Liver (tissue), 9 donors: ENCODE measurements around the gene ANXA7. TPM values are rescaled to one million over a fixed set of nuclear protein-coding genes. Genes with fewer than 3 reads are reported as not detected.

Source experiments
- DNase-seq: peaks from one replicate; pipeline ENCODE4 v3.0.0-alpha.2; 2017; ENCODE audit warnings: low spot score
- H3K27ac ChIP-seq, 2 donors: one replicate each; pipeline ENCODE4 v1.7.0; 2013; ENCODE audit warnings: inconsistent platforms in 2 of 2, low read length in 2 of 2, control low read depth in 1 of 2, low read depth in 1 of 2, mild to moderate bottlenecking in 1 of 2
- H3K27me3 ChIP-seq, 4 donors: one replicate each; pipeline versions ENCODE4 v1.6.1 to v1.7.0; 2013; ENCODE audit warnings: low read length in 3 of 4, inconsistent platforms in 1 of 4, mild to moderate bottlenecking in 1 of 4, moderate library complexity in 1 of 4; ENCODE audit not compliant: control insufficient read depth in 4 of 4, insufficient read depth in 4 of 4
- H3K36me3 ChIP-seq, 4 donors: one replicate each; pipeline versions ENCODE4 v1.6.1 to v1.7.0; 2013; ENCODE audit warnings: low read length in 3 of 4, mild to moderate bottlenecking in 3 of 4, low read depth in 1 of 4, moderate library complexity in 1 of 4; ENCODE audit not compliant: control insufficient read depth in 4 of 4, insufficient read depth in 3 of 4
- H3K4me1 ChIP-seq, 4 donors: one replicate each; pipeline versions ENCODE4 v1.6.1 to v1.7.0; 2013; ENCODE audit warnings: low read length in 3 of 4, mild to moderate bottlenecking in 3 of 4, moderate library complexity in 1 of 4; ENCODE audit not compliant: control insufficient read depth in 4 of 4, insufficient read depth in 4 of 4
- H3K4me3 ChIP-seq, 3 donors: one replicate each; pipeline versions ENCODE4 v1.6.1 to v1.7.0; 2013; ENCODE audit warnings: low read length in 3 of 3, control low read depth in 1 of 3, low read depth in 1 of 3, mild to moderate bottlenecking in 1 of 3
- H3K9ac ChIP-seq, 2 donors: one replicate each; pipeline ENCODE4 v1.7.0; 2013; ENCODE audit warnings: low read length in 2 of 2, mild to moderate bottlenecking in 2 of 2, moderate library complexity in 2 of 2, control low read depth in 1 of 2, low read depth in 1 of 2
- H3K9me3 ChIP-seq, 4 donors: one replicate each; pipeline versions ENCODE4 v1.6.1 to v1.7.0; 2013; ENCODE audit warnings: low read length in 3 of 4; ENCODE audit not compliant: control insufficient read depth in 4 of 4
- EGR1 ChIP-seq, 2 donors: IDR thresholded peaks; 2 replicates each; pipeline ENCODE4 v1.6.1; 2016 to 2018; ENCODE audit warnings: antibody characterized with exemption in 2 of 2, low read depth in 2 of 2
- FOXA1 ChIP-seq: IDR thresholded peaks from 2 replicates; pipeline ENCODE4 v1.6.1; 2016; ENCODE audit warnings: antibody characterized with exemption
- GABPA ChIP-seq, 2 donors: IDR thresholded peaks in 1 of 2; conservative IDR thresholded peaks in 1 of 2; 2 replicates each; pipeline ENCODE4 v1.6.1; 2016; ENCODE audit warnings: antibody characterized with exemption in 2 of 2, mild to moderate bottlenecking in 1 of 2, moderate library complexity in 1 of 2
- HNF4A ChIP-seq, 2 donors: conservative IDR thresholded peaks; 2 replicates each; pipeline ENCODE4 v1.6.1; 2016; ENCODE audit warnings: antibody characterized with exemption in 2 of 2, mild to moderate bottlenecking in 2 of 2
- JUND ChIP-seq, 2 donors: IDR thresholded peaks; 2 replicates each; pipeline ENCODE4 v1.6.1; 2016; ENCODE audit warnings: antibody characterized with exemption in 2 of 2
- NR2F2 ChIP-seq: IDR thresholded peaks from 2 replicates; pipeline ENCODE4 v1.6.1; 2016; ENCODE audit warnings: antibody characterized with exemption
- RAD21 ChIP-seq, 2 donors: IDR thresholded peaks; 2 replicates each; pipeline ENCODE4 v1.6.1; 2016; ENCODE audit warnings: antibody characterized with exemption in 2 of 2, mild to moderate bottlenecking in 2 of 2
- RXRA ChIP-seq, 2 donors: IDR thresholded peaks; 2 replicates each; pipeline ENCODE4 v1.6.1; 2017 to 2018; ENCODE audit warnings: antibody characterized with exemption in 2 of 2, mild to moderate bottlenecking in 1 of 2
- SP1 ChIP-seq: IDR thresholded peaks from 2 replicates; pipeline ENCODE4 v1.6.1; 2018; ENCODE audit warnings: antibody characterized with exemption, mild to moderate bottlenecking
- TAF1 ChIP-seq: conservative IDR thresholded peaks from 2 replicates; pipeline ENCODE4 v1.6.1; 2016; ENCODE audit warnings: antibody characterized with exemption, mild to moderate bottlenecking
- ZBTB33 ChIP-seq: IDR thresholded peaks from 2 replicates; pipeline ENCODE4 v1.6.1; 2016; ENCODE audit warnings: antibody characterized with exemption
- WGBS: extraction: QIAGEN DNeasy Blood & Tissue Kit; methylation state at CpG from one replicate; pipeline ENCODE4 v1.1.7; 2013; 5-methylcytosine and 5-hydroxymethylcytosine counted together
- polyA plus RNA-seq, 2 donors: library from polyadenylated mRNA; stranded (reverse) in 1 of 2; unstranded in 1 of 2; fragments of 200-250 nt in 1 of 2; fragments of >200 nt in 1 of 2; fragmentation: Nextera tagmentation in 1 of 2; extraction: Ambion mirVana in 1 of 2; gene quantifications; one replicate each; pipeline versions ENCODE4 v1.2.1 to v1.2.3, GENCODE V29; 2013 to 2015
- total RNA-seq, 2 donors: library from RNA; depleted of rRNA; stranded (reverse); fragments of >200 nt; gene quantifications; one replicate each; pipeline ENCODE4 v1.2.3, GENCODE V29; 2014
- TF ChIP-seq, protein P1 (sequence below): IDR thresholded peaks from 2 replicates; pipeline ENCODE4 v1.6.1; 2016; ENCODE audit warnings: antibody characterized with exemption
- TF ChIP-seq, protein P2 (sequence below): fragments of 150-350 bp; IDR thresholded peaks from 2 replicates; pipeline ENCODE4 v1.5.1; 2017; ENCODE audit warnings: improper control_type of control experiment, low read depth, low read length; ENCODE audit not compliant: missing input control
- donor health status: healthy.
- donor health status: healthy.
- donor health status: healthy.
- donor health status: healthy.
- donor health status: healthy.

The ANXA7 gene
- total and polyA plus RNA-seq, 4 donors, result 71.6 to 93.4 (median 90.0) TPM

GRCh38 chr10:73444457-73444856 is 30.6 kb upstream of the ANXA7 start:
- Histone ChIP-seq H3K4me1 (no peaks in the 10 kb centered on the region), H3K36me3 (peaks cover 0 to 11% (median 6%) of the 10 kb centered on the region in 4 donors), H3K27me3 (no peaks in the 10 kb centered on the region), H3K9me3 (no peaks in the 10 kb centered on the region), H3K4me3 (no peak overlapping the region), H3K27ac (no peak overlapping the region), H3K9ac (no peak overlapping the region)
- no peak for TF ChIP-seq NR2F2
- no peak for TF ChIP-seq TAF1
- TF ChIP-seq JUND (IDR thresholded peaks at IDR 0.05), result no peak
- no peak for TF ChIP-seq HNF4A (conservative IDR thresholded peaks at IDR 0.05)
- TF ChIP-seq EGR1 (IDR thresholded peaks at IDR 0.05; ENCODE audit: low read depth in 2 of 2), result no peak
- TF ChIP-seq GABPA (IDR thresholded peaks at IDR 0.05 in 1 of 2, conservative IDR thresholded peaks at IDR 0.05 in 1 of 2), result no peak
- TF ChIP-seq, protein P1, sequence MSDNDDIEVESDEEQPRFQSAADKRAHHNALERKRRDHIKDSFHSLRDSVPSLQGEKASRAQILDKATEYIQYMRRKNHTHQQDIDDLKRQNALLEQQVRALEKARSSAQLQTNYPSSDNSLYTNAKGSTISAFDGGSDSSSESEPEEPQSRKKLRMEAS, result no peak
- no peak for TF ChIP-seq RXRA (IDR thresholded peaks at IDR 0.05)
- no peak for TF ChIP-seq ZBTB33
- TF ChIP-seq FOXA1, result no peak
- TF ChIP-seq RAD21 (IDR thresholded peaks at IDR 0.05), result no peak
- TF ChIP-seq, protein P2, sequence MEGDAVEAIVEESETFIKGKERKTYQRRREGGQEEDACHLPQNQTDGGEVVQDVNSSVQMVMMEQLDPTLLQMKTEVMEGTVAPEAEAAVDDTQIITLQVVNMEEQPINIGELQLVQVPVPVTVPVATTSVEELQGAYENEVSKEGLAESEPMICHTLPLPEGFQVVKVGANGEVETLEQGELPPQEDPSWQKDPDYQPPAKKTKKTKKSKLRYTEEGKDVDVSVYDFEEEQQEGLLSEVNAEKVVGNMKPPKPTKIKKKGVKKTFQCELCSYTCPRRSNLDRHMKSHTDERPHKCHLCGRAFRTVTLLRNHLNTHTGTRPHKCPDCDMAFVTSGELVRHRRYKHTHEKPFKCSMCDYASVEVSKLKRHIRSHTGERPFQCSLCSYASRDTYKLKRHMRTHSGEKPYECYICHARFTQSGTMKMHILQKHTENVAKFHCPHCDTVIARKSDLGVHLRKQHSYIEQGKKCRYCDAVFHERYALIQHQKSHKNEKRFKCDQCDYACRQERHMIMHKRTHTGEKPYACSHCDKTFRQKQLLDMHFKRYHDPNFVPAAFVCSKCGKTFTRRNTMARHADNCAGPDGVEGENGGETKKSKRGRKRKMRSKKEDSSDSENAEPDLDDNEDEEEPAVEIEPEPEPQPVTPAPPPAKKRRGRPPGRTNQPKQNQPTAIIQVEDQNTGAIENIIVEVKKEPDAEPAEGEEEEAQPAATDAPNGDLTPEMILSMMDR, result no peak
- TF ChIP-seq SP1, result no peak
- no peak for DNase-seq
- WGBS, result 95% methylated on average over 1 of the region's 1 CpG

- DNase-seq, result no peak
- Histone ChIP-seq H3K9me3 (no peaks in the 10 kb centered on the region), H3K4me3 (no peak overlapping the region), H3K27me3 (no peaks in the 10 kb centered on the region), H3K36me3 (peaks cover 3 to 22% (median 10%) of the 10 kb centered on the region in 4 donors), H3K4me1 (no peaks in the 10 kb centered on the region), H3K9ac (no peak overlapping the region), H3K27ac (no peak overlapping the region)
- 93% methylated on average over 1 of the region's 1 CpG for WGBS
- TF ChIP-seq, protein P2, result no peak
- no peak for TF ChIP-seq FOXA1
Observed at GRCh38 chr10:73439605-73440312, 25.9 kb upstream of the ANXA7 start.
